EH (cell line): ENCODE data around the gene HES4.
"Not testable (repeated sequence)": the region's sequence is repeated elsewhere in the genome, so short reads cannot be mapped to it uniquely, and the experiment has no call there.

Experiments used
- DNase-seq: peaks from one replicate; pipeline ENCODE4 v3.0.0-alpha.2; 2015; ENCODE audit warnings: low read depth

The HES4 gene

GRCh38 chr1:978835-979743, 20.8 kb downstream of the HES4 start:
- DNase-seq: no peak

- DNase-seq: no peak
Measured at GRCh38 chr1:978069-978834, 21.6 kb downstream of the HES4 start.

- not testable (repeated sequence) for DNase-seq
Measured at GRCh38 chr1:976791-977190, 23.1 kb downstream of the HES4 start.

- DNase-seq: peak; percentile 76
Measured at GRCh38 chr1:975896-976683, 23.8 kb downstream of the HES4 start.

- DNase-seq: no peak
Measured at GRCh38 chr1:975365-975764, 24.5 kb downstream of the HES4 start.

GRCh38 chr1:974687-975328, 25.1 kb downstream of the HES4 start:
- no peak for DNase-seq

DNA sequence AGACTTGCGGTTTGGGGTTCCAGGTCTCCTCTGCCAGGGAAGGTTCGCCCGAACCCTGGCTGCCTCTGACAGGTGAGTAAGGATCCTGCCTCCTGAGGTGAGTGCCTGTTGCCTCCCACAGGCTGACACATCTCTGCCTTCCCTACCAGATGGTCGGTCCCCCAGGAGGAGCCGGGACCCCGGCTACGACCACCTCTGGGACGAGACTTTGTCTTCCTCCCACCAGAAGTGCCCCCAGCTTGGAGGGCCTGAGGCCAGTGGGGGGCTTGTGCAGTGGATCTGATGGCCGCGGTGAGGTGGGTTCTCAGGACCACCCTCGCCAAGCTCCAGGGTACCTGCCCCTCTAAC, 25.6 kb downstream of the HES4 start:
- no peak for DNase-seq

GRCh38 chr1:973459-974292, 26.2 kb downstream of the HES4 start:
- no peak for DNase-seq

GRCh38 chr1:972726-973458, 27.0 kb downstream of the HES4 start:
- no peak for DNase-seq

GRCh38 chr1:971751-972506, 28.0 kb downstream of the HES4 start:
- no peak for DNase-seq

- DNase-seq: no peak
Measured at GRCh38 chr1:970973-971730, 28.7 kb downstream of the HES4 start.

DNA sequence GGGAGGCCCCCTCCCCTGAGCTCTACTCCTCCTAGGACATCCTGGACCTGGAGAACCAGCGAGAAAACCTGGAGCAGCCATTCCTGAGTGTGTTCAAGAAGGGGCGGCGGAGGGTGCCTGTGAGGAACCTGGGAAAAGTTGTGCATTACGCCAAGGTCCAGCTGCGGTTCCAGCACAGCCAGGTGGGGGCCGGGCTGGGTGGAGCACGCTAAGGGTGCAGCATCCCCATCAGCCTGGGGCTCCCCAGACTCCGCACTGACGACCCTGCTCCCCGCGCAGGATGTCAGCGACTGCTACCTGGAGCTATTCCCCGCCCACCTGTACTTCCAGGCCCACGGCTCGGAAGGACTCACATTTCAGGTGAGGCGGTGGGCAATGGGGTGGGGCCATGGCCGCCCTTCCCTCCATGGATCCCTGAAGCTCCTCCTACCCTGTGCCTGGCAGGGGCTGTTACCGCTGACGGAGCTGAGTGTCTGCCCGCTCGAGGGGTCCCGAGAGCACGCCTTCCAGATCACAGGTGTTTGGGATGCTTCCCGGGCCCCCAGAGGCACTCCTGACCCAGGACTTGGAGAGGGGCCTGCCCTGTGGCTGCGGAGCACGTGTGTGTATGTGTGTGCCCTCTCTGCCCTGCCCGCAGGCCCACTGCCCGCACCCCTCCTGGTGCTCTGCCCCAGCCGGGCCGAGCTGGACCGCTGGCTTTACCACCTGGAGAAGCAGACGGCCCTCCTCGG, 29.5 kb downstream of the HES4 start:
- no peak for DNase-seq

- no peak for DNase-seq
Measured at GRCh38 chr1:969260-969855, 30.5 kb downstream of the HES4 start.

- DNase-seq: no peak
Measured at GRCh38 chr1:967466-968343, 32.2 kb downstream of the HES4 start.

DNA sequence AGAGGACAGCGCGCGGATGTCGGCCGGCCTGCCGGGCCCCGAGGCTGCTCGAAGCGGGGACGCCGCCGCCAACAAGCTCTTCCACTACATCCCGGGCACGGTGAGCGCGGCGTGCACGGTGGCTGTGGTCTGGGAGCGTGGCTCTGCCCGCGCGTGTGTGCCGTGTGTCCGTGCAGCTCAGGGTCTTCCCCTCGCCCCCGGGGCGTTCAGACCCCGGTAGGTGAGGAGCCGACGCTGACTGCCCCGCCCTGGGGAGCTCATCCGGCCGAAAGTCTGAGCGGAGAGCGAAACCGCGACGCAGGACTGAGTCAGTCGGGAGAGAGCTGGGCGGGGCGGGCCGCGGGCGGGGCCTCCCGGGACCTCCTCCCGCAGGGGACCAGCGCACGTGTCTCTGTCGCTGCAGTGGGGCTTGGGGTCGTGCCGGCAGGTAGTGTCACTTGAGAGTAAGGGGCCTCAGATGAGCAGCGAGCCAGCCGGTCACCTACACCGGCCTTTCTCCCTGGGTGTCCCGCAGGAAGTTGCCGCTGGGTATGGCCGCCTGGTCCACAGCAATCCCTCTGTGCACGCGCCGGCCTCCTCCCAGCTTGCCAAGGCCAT, 33.1 kb downstream of the HES4 start:
- DNase-seq: peak; percentile 75

DNA sequence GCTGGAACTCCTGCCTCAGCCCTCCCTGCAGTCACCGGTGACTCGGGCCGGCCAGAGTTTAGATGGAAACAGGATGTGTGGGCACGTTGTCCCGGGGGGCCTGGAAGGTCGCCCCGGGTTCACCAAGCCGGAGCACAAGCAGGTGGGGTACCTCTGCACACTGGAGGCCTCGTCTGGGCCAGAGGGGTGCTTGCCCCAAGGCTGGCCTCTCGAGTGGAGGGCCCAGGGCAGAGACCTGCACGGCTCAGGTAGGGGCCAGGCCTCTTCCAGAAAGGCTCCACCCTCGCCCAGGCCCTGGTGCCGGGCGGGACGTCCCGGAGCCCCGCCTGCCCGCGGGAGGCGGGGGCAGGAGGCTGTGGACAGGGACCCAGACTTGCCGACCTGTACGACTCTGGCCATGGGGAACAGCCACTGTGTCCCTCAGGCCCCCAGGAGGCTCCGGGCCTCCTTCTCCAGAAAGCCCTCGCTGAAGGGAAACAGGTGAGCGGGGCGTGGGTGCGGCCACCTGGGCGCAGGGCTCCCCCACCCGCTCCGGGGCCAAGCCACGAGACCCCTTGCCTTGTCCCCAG, 33.7 kb downstream of the HES4 start, which contains the start of gene PLEKHN1:
PLEKHN1 (plus strand) TSS at position 348 of the 569 bp plus-strand sequence; CDS start at position 398, 50 bp downstream.
- peak; percentile 78 for DNase-seq
